ENCODE measurements around the gene CNN2.

The CNN2 gene

DNA sequence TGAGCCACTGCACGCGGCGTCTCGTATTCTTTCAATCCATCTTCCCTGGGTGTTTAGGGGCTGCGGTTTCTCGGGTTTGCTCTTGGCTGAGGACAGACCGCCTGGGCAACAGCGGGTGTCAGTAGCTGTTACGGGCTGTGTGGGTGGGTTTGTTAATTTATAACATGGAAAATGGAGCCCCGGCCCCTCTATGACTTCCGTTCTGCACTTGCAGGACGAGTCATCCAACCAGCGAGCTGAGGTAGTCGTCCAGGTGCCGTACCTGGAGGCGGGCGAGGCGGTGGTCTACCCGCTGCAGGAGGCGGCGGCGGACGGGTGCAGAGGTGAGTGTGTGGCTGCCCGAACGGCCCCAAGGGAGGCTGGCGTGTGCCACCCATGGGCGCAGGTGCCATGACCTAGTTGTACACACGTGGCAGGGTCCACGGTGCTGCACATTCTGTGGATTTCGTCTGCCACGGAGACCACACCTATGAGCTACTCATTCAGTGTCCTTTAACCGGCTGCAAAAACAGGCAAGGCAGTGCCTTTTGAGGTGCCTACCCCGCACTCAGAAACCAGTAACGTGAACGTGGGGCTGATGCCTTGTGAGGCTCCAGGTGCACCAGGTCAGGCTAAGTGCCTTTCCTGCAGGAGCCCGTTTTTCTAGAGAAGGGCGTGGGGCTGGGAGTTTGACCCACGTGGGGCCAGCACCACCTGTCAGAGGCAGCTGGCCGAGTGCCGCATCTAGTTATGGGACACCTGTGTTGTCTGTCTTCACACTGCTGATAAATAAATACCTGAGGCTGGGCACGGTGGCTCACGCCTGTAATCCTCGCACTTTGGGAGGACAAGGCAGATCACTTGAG lies 57.8 kb downstream of the CNN2 start:
- no peak for FAIRE-seq

DNA sequence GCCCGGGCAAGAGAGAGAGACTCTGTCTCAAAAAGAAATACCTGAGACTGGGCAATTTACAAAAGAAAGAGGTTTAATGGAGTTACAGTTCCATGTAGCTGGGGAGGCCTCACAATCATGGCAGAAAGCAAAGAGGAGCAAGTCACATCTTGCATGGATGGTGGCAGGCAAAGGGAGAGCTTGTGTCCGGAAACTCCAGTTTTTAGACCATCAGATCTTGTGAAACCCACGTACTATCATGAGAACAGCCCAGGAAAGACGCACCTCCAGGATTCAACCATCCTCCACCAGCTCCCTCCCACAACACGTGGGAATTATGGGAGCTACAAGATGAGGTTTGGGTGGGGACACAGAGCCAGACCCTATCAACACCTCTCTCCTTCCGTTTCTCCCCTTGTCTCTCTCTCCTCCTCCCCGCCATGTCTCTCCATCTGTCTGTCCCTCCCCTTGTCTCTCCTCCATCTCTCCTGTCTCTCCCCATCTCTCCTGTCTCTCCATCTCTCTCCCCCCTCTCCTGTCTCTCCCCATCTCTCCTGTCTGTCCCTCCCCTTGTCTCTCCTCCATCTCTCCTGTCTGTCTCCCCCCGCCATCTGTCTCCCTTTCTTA lies 58.7 kb downstream of the CNN2 start:
- no peak for FAIRE-seq

DNA sequence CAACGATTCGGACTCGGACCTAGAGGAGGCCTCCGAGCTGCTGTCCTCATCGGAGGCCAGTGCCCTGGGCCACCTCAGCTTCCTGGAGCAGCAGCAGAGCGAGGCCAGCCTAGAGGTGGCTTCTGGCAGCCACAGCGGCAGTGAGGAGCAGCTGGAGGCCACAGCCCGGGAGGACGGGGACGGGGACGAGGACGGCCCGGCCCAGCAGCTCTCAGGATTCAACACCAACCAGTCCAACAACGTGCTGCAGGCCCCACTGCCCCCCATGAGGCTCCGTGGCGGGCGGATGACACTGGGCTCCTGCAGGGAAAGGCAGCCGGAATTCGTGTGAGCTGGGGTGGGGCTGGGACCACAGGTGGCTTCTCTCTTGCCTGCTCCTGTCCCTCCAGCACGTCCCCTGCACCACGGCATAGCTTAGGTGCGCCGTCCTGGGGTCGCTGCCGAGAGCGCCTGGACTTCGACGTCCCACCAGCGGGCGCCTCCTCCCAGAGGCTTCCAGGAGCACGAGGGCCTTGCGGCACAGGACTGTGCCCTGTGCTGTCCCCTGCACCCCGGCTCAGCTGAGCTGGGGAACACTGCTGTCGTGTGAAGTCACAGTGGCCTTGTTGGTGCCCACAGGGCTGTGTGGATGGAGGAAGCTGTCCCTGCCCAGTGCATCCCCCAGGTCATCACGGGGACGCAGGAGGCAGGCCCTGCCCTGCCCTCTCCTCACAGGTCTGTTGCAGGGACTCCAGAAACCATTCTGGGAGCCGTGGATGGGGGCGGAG lies 59.5 kb downstream of the CNN2 start:
- no peak for FAIRE-seq

DNA sequence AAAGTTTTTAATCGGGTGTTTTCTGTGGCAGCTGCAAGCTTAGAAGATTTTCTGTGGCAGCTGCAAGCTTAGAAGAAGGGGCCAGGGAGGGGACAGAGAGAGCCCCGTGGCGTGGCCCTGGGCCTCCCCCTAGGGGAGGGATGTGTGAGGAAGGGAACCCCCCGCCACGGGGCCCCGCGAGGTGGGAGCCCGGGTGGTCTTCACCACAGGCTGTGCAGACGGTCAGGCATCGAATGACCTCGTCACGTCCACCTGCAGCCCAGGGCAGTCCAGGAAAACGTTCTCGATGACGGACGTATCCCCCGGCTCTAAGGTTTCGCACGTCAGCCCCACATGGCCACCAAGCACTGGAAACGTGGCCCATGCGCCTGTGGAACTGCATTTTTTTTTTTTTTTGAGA lies 60.2 kb downstream of the CNN2 start:
- no peak for FAIRE-seq

DNA sequence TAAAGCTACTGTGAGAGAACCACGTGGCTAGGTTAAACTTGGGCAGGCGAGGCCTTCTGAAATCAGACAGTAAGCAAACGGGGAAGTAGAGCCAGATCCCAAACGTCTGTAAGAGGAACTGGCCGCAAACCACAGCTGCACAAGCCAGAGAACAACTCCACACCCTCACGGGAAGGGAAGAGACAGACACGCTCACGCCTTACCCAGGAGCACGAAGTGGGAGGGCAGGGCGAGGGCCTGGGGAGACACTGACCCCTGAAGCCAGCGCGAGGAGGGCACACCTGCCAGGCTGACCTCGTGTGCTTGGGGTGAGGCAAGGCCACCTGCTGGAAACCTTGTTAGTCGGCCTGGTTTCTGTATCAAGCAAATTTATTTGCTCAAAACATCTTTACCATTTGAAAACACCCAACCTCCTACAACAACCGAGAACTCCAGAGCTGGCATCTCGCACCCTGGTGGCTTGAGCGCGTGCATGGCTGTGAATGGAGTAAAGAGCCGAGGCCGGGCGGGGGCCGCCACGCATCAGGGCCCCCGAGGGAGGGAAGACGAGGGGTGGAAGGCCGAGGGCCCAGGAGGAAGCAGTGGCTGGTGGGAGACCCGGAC lies 61.5 kb downstream of the CNN2 start:
- FAIRE-seq: no peak

DNA sequence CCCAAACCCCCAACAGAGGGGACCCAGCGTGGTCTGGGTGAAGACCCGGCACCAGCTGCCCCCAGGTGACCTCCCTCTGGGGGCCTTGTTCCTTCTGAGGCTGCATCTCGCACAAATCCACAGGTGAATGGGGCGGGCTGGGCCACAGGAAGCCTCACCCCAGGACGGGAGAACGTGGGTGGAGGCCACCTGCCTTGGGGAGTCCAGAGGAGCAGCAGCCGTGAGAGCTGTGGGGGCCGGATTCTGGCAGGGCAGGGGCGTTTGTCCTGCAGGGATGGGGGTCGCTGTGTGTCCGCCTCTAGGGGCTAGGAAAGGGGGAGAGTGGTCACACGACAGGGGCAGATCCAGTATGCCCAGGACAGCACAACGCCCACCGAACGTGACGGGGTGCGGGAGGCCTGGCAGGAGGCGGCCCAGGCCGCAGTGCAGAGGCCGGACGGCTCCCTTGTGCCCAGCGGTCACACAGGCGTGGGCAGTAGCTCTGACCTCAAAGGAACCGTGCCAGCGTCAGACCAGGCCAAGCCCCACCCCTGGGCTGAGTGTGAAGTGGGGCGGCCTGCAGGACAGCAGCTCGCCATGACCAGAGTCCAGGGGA lies 62.1 kb downstream of the CNN2 start:
- FAIRE-seq: no peak

All from TTC549 (cell line).